GM18517 (cell line): ENCODE measurements around the gene AGXT.

Experiments
- ATAC-seq: cut with Tn5 transposase; IDR thresholded peaks from one replicate; pipeline ENCODE4 v1.9.1; 2021; ENCODE audit warnings: mild to moderate bottlenecking, moderate library complexity; ENCODE audit not compliant: unreplicated experiment

The AGXT gene

GRCh38 chr2:240865391-240865790 lies 3.2 kb upstream of the AGXT start:
- no peak for ATAC-seq

- ATAC-seq: no peak
These were observed 708 bp downstream of the AGXT start for GRCh38 chr2:240869109-240869955.

GRCh38 chr2:240869956-240870875 lies 1.6 kb downstream of the AGXT start:
- ATAC-seq: no peak

- no peak for ATAC-seq
These were observed 2.7 kb downstream of the AGXT start for GRCh38 chr2:240871071-240871958.

GRCh38 chr2:240872317-240873097 lies 3.9 kb downstream of the AGXT start:
- no peak for ATAC-seq

GRCh38 chr2:240873098-240873788 lies 4.6 kb downstream of the AGXT start:
- ATAC-seq: no peak

GRCh38 chr2:240873805-240874714 lies 5.4 kb downstream of the AGXT start:
- no peak for ATAC-seq

GRCh38 chr2:240874715-240875227 lies 6.1 kb downstream of the AGXT start:
- no peak for ATAC-seq

- ATAC-seq: no peak
These were observed 6.8 kb downstream of the AGXT start for GRCh38 chr2:240875228-240876034.

- no peak for ATAC-seq
These were observed 7.4 kb downstream of the AGXT start for GRCh38 chr2:240876035-240876474.

- ATAC-seq: no peak
These were observed 8.0 kb downstream of the AGXT start for GRCh38 chr2:240876475-240877251.

- no peak for ATAC-seq
These were observed 9.1 kb downstream of the AGXT start for GRCh38 chr2:240877460-240878340.

- no peak for ATAC-seq
These were observed 9.8 kb downstream of the AGXT start for GRCh38 chr2:240878341-240878936.

GRCh38 chr2:240879105-240879504 lies 10.5 kb downstream of the AGXT start:
- no peak for ATAC-seq

GRCh38 chr2:240881913-240882312 lies 13.3 kb downstream of the AGXT start:
- ATAC-seq: no peak
